ENCODE data around the gene CCDC102B.
"Not testable (repeated sequence)": the region's sequence is repeated elsewhere in the genome, so short reads cannot be mapped to it uniquely, and the experiment has no call there.

Gene CCDC102B

DNA sequence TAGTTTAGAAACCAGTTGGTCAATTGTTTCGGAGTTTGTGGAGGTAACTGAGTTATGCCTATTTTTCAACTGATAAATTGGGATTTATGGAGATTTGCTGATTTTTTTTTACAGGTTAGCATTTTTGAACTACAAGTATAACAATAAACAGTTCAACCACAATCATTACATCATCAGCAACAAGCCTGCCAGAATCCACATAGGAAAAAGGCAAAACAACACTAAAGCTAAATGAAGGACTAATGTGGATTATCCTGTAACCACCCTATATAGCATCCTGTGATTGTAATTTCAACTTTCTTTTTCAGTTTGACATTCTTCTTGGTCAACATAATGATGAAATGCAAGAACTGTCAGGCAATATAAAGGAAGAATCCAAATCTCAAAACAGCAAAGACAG, 76.5 kb downstream of the CCDC102B start:
- no peak for TF ChIP-seq JUND (IDR thresholded peaks at IDR 0.05; ENCODE audit: low read depth)
- DNase-seq (ENCODE audit: low read depth in 1 of 2, low spot score in 1 of 2): no peak
- in situ Hi-C loops (cut with HindIII; ENCODE audit: low pct_unique_long_range_greater_than_20kb, low sequenced_read_pairs): no loop called here

DNA sequence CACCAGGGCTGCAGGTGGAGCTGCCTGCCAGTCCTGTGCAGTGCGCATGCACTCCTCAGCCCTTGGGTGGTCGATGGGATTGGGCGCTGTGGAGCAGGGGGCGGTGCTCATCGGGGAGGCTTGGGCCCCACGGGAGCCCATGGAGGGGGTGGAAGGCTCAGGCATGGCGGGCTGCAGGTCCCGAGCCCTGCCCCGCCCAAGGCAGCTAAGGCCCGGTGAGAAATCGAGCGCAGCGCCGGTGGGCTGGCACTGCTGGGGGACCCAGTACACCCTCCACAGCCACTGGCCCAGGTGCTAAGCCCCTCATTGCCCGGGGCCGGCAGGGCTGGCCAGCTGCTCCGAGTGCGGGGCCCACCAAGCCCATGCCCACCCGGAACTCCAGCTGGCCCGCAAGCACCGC, 82.1 kb downstream of the CCDC102B start:
- in situ Hi-C loops (cut with HindIII; ENCODE audit: low pct_unique_long_range_greater_than_20kb, low sequenced_read_pairs); DNase-seq (ENCODE audit: low read depth in 1 of 2, low spot score in 1 of 2): not testable (repeated sequence)

DNA sequence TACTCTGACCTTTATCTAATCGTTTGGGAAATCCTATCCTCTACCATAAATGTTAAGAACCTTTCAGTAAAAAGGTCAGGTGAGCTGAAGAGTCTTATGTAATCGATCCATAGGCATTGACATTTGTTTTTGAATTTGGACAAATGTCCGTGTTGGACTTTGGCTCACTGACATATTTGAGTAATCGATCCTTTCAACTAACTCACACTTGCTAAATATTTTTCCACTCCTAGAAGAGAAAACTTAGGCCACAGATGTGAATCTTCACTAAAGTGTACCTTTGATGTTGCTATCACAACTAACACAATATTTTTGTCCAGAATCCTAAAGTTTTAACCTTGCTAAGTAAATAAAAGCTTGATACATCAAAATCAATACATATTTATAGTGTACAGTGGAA, 89.5 kb downstream of the CCDC102B start:
- no peak for DNase-seq (ENCODE audit: low read depth in 1 of 2, low spot score in 1 of 2)
- in situ Hi-C loops (cut with HindIII; ENCODE audit: low pct_unique_long_range_greater_than_20kb, low sequenced_read_pairs): no loop called here
- TF ChIP-seq JUND (IDR thresholded peaks at IDR 0.05; ENCODE audit: low read depth): no peak

DNA sequence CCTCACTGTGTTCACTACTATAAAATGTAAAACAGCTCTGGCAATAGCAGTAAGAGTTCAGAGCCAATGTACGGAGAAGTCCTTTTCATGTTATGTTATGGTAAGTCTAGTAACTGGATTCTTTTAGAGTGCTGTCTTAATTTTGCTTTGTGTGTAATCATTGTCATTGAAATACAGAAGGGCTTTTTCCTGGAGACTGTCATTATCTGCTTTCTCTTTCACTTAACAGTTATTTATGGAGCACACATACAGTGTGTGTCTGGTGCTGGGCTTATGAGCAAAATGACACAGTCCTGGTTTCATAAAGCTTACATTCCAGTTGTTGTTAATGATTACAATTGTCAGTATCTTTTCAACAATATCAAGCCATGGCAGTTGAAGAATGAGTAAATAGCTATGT, 95.5 kb downstream of the CCDC102B start:
- TF ChIP-seq JUND (IDR thresholded peaks at IDR 0.05; ENCODE audit: low read depth): no peak
- no peak for DNase-seq (ENCODE audit: low read depth in 1 of 2, low spot score in 1 of 2)
- in situ Hi-C loops (cut with HindIII; ENCODE audit: low pct_unique_long_range_greater_than_20kb, low sequenced_read_pairs): no loop called here

DNA sequence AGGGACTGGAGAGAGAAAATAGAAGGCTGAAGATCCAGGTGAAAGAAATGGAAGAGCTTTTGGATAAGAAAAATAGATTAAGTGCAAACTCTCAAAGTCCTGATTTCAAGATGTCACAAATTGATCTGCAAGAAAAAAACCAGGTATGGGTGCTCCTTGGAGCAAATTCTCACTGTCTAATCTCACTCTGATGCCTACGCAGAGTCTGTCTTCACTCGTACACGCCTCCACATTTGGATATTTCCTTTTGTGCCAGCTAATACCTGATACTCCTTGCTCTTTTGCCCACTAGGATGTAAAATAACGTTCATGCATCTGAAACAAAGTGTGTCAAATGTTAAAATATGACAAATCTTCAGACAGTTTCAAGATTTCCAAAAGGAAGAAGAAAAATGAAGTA, 99.4 kb downstream of the CCDC102B start:
- no peak for DNase-seq (ENCODE audit: low read depth in 1 of 2, low spot score in 1 of 2)
- in situ Hi-C loops (cut with HindIII; ENCODE audit: low pct_unique_long_range_greater_than_20kb, low sequenced_read_pairs): no loop called here
- no peak for TF ChIP-seq JUND (IDR thresholded peaks at IDR 0.05; ENCODE audit: low read depth)

DNA sequence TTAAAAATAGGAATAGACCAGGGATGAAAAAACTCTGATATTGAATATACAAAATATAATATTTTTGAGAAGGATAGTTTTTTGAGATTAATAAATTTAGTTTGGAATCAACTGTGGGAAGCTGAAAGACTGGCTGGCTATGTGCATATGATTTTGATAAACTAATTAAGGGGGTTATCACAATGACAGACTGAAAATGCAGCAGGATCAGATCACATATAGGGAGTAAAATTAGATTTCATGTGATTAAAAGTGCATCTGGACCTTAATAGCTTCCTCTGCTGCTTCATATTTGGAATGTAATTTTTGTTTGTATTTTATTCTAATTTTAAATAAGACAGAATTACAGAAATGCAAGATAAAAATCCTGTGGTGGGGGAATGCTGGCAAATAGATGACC, 111.7 kb downstream of the CCDC102B start:
- no peak for TF ChIP-seq JUND (IDR thresholded peaks at IDR 0.05; ENCODE audit: low read depth)
- in situ Hi-C loops (cut with HindIII; ENCODE audit: low pct_unique_long_range_greater_than_20kb, low sequenced_read_pairs): no loop called here
- DNase-seq (ENCODE audit: low read depth in 1 of 2, low spot score in 1 of 2): no peak

DNA sequence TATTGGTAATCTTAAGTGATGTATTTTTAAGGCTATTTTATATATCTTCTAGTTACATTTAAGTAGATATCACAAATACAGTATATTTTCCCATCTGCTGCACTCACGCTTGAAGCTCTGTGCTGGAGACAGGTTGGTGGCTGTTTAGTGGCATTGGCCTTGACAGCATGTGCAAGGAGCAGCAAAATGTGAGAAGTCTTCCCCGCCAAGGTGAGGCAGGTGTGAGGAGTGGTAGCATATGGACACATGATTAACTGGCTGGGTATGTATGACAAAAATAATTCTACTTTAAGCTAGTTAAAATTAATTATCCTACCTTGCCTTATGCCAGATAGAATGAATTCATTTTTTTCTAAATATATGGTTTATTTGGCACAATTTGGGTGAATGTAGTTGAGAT, 117.2 kb downstream of the CCDC102B start:
- in situ Hi-C loops (cut with HindIII; ENCODE audit: low pct_unique_long_range_greater_than_20kb, low sequenced_read_pairs): no loop called here

DNA sequence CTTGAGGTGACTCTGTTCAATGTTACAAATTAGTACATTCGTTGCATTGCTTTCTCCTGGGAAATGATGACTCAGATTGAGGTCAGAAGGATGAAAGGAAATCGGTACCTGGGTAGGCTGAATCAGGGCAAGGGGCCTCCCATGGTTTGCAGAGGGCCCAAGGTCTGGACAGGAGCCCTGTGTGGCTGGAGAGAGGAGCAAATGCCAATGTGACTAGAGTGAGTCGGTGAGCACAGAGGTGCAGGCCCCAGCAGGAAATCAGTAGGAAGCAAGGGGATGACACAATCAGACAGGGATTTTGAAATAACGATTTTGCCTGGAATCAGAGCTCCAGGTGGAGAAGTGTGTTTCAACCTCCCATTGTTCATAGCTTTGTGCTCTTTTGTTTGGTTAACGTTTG, 118.9 kb downstream of the CCDC102B start:
- no peak for DNase-seq (ENCODE audit: low read depth in 1 of 2, low spot score in 1 of 2)
- in situ Hi-C loops (cut with HindIII; ENCODE audit: low pct_unique_long_range_greater_than_20kb, low sequenced_read_pairs): no loop called here
- no peak for TF ChIP-seq JUND (IDR thresholded peaks at IDR 0.05; ENCODE audit: low read depth)

More for the DNA sequence above, 117.2 kb downstream of the CCDC102B start:
- DNase-seq (ENCODE audit: low read depth in 1 of 2, low spot score in 1 of 2): no peak
- TF ChIP-seq JUND (IDR thresholded peaks at IDR 0.05; ENCODE audit: low read depth): no peak

DNA sequence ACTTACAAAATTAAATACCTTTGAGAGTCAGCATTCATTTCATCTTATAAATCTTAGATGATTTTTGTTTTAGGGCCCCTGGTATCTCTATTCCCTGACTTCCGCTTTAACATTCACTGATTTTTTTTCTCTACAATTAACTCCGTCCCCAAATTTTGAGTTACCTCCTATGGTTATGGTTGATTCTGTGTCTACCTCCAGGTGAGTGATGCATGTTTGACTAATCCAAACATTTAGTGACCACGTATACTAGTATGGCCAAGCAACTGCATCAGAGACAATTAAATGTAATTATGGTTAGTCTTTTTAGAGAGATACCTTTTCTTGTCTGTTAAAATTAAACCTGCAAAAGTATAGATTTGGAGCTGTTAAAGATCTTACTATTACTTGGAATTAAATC, 120.3 kb downstream of the CCDC102B start:
- TF ChIP-seq JUND (IDR thresholded peaks at IDR 0.05; ENCODE audit: low read depth): no peak
- in situ Hi-C loops (cut with HindIII; ENCODE audit: low pct_unique_long_range_greater_than_20kb, low sequenced_read_pairs): no loop called here
- no peak for DNase-seq (ENCODE audit: low read depth in 1 of 2, low spot score in 1 of 2)

DNA sequence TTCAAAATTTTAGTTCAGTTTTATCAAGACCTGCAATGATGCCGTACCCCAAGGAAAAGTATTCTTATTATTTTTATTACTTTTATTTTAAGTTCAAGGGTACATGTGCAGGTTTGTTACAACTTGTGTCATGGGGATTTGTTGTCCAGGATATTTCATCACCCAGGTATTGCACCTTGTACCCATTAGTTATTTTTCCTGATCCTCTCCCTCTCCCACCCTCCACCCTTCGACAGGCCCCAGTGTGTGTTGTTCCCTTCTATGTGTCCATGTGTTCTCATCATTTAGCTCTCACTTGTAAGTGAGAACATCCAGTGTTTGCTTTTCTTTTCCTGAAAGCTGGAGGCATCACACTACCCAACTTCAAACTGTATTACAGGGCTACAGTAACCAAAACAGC, 122.0 kb downstream of the CCDC102B start:
- in situ Hi-C loops (cut with HindIII; ENCODE audit: low pct_unique_long_range_greater_than_20kb, low sequenced_read_pairs): no loop called here
- DNase-seq (ENCODE audit: low read depth in 1 of 2, low spot score in 1 of 2): no peak
- TF ChIP-seq JUND (IDR thresholded peaks at IDR 0.05; ENCODE audit: low read depth): no peak

DNA sequence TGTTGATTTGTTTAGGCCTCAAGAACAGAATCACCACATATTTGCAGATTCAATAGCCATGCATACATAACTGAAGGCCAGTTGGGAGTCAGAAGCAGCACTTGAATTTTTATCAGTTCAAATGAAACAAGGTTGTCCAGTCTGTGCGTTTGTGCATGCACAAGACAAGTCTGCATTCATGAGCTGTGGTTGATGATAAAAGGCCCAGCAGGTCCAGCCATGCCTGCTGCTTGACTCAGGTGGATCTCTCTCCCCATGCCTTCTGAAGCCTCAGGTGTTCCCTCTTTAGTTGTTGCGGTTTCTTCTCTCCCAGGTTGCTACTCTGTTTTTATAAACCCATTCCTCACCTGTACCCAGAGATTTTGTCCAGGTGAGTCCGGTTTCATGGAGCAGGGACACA, 124.5 kb downstream of the CCDC102B start:
- TF ChIP-seq JUND (IDR thresholded peaks at IDR 0.05; ENCODE audit: low read depth): no peak
- no peak for DNase-seq (ENCODE audit: low read depth in 1 of 2, low spot score in 1 of 2)
- in situ Hi-C loops (cut with HindIII; ENCODE audit: low pct_unique_long_range_greater_than_20kb, low sequenced_read_pairs): no loop called here

DNA sequence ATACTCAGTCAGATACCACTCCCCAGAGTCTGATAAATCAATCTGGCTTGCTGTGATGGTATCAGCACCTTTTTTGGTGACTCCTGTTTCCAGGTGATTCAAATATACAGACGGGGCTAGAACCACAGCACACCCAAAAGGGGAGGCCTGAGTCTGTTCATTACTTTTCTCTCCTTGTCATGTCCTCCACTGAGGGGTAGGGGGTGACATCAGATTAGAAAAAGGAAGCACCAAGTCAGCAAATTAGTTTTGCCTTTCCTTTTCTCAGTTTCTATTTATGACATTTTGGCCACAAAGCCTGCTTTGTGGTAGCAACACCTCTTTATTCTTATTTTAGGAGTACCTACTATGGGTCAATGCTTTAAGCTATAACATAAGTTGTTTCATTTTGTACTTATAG, 127.4 kb downstream of the CCDC102B start:
- no peak for DNase-seq (ENCODE audit: low read depth in 1 of 2, low spot score in 1 of 2)
- TF ChIP-seq JUND (IDR thresholded peaks at IDR 0.05; ENCODE audit: low read depth): no peak
- in situ Hi-C loops (cut with HindIII; ENCODE audit: low pct_unique_long_range_greater_than_20kb, low sequenced_read_pairs): no loop called here

DNA sequence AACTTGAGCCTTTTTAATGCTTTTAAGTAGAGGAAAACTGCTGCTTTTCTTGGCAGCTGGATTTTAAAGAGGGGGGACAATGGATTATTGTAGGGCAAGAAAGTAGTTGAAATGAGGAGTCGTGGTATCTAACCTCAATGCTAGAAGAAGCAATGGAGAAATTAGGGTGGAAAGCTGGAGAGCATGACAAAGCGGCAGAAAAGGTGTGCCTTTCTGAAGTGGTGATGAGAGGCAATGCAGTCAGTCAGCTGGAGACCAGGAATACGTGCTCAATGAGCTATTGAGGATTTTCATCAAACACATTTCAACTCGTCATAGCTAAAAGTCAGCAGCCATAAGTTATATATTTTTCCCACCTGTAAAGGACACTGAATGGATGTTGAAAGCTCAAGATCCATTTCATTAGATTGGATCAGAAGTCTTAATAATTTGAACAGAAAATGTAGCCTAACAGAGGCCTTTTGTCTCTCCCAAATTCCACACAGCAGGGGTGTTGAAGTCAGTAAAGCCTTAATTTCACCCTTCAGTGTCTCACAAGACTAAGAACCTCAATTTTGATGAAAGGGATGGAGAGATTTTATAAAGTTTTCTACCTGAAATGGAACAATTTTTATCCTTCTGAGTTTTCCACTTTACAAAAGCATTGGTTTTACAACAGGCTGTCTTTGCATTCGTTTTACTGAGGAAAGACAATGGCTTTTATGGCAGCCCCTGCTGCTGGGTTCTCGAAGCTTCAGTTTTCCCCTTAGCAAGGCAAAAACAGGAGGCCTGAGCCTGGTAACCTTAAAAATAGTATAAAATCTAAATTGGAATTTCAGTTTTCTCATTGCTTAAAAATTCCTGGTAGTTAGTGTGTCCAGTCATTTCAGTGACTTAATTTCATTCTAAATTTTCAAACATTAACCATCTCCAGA, 131.1 kb downstream of the CCDC102B start:
- in situ Hi-C loops (cut with HindIII; ENCODE audit: low pct_unique_long_range_greater_than_20kb, low sequenced_read_pairs): no loop called here
- DNase-seq (ENCODE audit: low read depth in 1 of 2, low spot score in 1 of 2): no peak
- no peak for TF ChIP-seq JUND (IDR thresholded peaks at IDR 0.05; ENCODE audit: low read depth)

DNA sequence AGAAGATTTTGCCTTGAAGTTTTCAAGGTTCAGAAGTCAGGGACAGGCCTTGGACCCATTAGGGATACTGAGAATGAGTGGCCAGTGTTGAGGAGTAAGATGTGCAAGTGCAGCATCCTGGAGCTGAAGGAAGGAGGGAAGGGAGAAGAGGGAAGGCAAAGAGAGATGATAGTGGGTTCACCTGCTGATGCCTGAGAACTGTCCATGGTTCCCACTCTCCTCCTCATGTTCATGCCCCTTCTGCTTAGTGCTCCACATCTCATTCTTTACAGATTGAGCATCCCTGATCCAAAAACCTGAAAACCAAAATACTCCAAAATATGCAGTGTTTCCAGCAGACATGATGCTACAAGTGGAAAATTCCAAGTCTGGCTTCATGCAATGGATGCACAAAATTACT, 137.8 kb downstream of the CCDC102B start:
- no peak for DNase-seq (ENCODE audit: low read depth in 1 of 2, low spot score in 1 of 2)
- in situ Hi-C loops (cut with HindIII; ENCODE audit: low pct_unique_long_range_greater_than_20kb, low sequenced_read_pairs): no loop called here
- no peak for TF ChIP-seq JUND (IDR thresholded peaks at IDR 0.05; ENCODE audit: low read depth)

All from T47D (cell line).